HG03135 (cell line): ENCODE data around the gene GPR62.
A peak's percentile ranks its signal among the peaks of the same experiment; 100 is the strongest.

Experiments used
- ATAC-seq: cut with Tn5 transposase; IDR thresholded peaks from one replicate; pipeline ENCODE4 v1.9.1; 2021; ENCODE audit warnings: mild to moderate bottlenecking, moderate library complexity; ENCODE audit not compliant: unreplicated experiment

The GPR62 gene

GRCh38 chr3:51968883-51969678 lies 13.9 kb downstream of the GPR62 start:
- no peak for ATAC-seq

GRCh38 chr3:51969841-51970240 lies 14.7 kb downstream of the GPR62 start:
- ATAC-seq: no peak

GRCh38 chr3:51970606-51971300 lies 15.6 kb downstream of the GPR62 start:
- ATAC-seq: no peak

- no peak for ATAC-seq
These were observed 16.2 kb downstream of the GPR62 start for GRCh38 chr3:51971350-51971749.

- peak; percentile 2 for ATAC-seq
These were observed 19.2 kb downstream of the GPR62 start for GRCh38 chr3:51974277-51974962.

- peak; percentile 61 for ATAC-seq
These were observed 20.0 kb downstream of the GPR62 start, which contains the start of gene ABHD14A for GRCh38 chr3:51974963-51975851. Gene ABHD14A, plus strand, starts transcription at chr3:51975064. Its CDS starts 72 bp downstream, at chr3:51975136.

- ATAC-seq: no peak
These were observed 20.8 kb downstream of the GPR62 start for GRCh38 chr3:51975852-51976549.

- no peak for ATAC-seq
These were observed 22.4 kb downstream of the GPR62 start for GRCh38 chr3:51977446-51978142.

- no peak for ATAC-seq
These were observed 22.9 kb downstream of the GPR62 start for GRCh38 chr3:51978143-51978502.

GRCh38 chr3:51980253-51980652 lies 25.1 kb downstream of the GPR62 start:
- no peak for ATAC-seq

GRCh38 chr3:51982352-51982837 lies 27.2 kb downstream of the GPR62 start:
- peak; percentile 43 for ATAC-seq

- peak; percentile 62 for ATAC-seq
These were observed 27.8 kb downstream of the GPR62 start, which contains the start of gene ACY1 for GRCh38 chr3:51982838-51983577. Gene ACY1, plus strand, starts transcription at chr3:51983535. Its CDS starts 530 bp downstream, at chr3:51984065.

GRCh38 chr3:51983578-51984268 lies 28.5 kb downstream of the GPR62 start:
- no peak for ATAC-seq

GRCh38 chr3:51984269-51984647 lies 29.1 kb downstream of the GPR62 start:
- ATAC-seq: no peak

- no peak for ATAC-seq
These were observed 29.9 kb downstream of the GPR62 start for GRCh38 chr3:51985063-51985462.

- no peak for ATAC-seq
These were observed 31.1 kb downstream of the GPR62 start for GRCh38 chr3:51986010-51986947.

- no peak for ATAC-seq
These were observed 32.4 kb downstream of the GPR62 start for GRCh38 chr3:51987568-51987967.
